Measurements from ENCODE around the gene HNRNPL.
A peak's percentile ranks its signal among the peaks of the same experiment; 100 is the strongest.

The HNRNPL gene

DNA sequence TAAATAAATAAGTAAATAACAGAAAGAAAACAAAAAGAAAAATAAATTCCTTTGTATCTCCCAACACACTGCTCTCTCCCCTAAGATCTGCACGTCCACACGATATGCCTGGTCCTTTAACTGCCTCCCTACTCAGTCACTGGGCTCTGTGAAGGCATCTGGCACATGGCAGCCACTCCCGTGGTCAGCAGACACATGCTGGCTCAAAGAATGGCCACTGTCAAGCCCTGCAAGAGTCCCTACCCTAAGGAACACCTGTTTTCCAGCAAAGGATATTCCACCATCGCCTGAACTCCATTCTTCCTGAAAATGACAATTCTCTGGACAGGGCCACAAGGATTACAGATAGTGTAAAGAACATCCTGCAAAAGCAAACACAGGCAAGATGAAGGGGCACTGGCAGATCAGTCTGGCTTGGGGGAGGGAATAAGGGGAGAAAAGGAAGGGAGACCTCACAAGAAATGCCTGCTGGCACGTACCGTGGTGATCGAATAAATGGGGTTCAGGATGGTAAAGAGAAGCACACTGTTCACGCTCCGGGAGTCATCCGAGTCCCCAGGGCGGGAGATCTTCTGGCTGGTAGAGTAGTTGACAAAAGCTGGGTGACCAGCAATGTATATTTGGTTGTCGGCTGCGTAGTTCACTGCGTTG is 4.3 kb downstream of the HNRNPL start:
- no peak for DNase-seq

DNA sequence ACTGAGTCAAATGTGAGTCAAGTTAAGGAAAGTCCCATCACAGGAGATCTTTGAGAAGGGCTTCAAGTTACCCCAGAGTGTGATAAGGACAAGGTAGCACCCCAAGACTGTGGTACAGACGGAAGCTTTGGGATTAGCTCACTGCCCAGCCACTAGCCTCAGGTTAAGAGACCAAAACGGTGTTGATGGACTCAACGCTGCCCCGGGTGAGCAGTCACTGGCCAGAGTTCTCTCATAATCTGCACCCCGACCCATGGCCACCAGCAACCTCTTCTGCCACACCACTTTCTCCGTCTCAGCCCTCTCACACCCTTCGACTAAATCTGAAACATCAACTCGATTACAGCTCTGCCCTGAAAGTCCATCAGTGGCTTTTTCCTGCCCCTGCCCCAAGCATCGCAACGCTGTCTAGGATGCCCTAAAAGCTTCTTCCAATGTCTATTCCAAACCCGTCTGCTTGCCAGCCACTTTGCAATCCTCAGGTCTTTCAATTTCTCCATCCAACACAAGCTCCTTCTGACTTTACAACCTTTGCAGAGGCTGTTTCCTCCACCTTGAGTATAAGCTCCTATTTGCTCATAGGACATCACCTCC is 5.6 kb downstream of the HNRNPL start:
- DNase-seq: no peak

DNA sequence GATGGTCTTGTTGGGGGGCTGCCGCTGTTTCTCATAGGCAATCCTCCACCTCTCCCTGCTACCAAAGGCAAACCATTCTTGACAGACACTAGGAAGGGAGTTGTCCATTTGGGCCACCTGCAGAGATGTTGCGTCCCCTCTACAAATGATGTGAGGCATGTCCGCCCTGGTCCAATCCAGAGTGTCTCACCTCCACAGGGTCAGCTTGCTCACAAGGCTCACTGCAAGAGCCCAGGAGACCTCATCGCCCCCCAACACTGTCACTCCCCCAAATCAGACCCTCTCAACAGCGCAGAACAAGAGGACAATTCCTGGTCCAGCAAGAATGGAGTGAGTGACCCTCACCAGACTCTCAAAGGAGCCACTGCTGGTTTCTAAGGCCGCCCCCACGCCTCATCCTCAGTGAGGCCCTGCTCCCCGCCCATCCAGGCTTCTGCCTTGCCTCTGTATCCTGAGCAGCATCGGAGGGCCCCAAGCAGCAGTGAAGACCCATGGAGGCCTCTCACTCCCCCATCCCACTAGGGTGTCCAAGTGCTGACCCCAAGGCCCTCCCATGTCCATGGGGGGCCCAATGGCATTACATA is 6.5 kb downstream of the HNRNPL start:
- no peak for DNase-seq

DNA sequence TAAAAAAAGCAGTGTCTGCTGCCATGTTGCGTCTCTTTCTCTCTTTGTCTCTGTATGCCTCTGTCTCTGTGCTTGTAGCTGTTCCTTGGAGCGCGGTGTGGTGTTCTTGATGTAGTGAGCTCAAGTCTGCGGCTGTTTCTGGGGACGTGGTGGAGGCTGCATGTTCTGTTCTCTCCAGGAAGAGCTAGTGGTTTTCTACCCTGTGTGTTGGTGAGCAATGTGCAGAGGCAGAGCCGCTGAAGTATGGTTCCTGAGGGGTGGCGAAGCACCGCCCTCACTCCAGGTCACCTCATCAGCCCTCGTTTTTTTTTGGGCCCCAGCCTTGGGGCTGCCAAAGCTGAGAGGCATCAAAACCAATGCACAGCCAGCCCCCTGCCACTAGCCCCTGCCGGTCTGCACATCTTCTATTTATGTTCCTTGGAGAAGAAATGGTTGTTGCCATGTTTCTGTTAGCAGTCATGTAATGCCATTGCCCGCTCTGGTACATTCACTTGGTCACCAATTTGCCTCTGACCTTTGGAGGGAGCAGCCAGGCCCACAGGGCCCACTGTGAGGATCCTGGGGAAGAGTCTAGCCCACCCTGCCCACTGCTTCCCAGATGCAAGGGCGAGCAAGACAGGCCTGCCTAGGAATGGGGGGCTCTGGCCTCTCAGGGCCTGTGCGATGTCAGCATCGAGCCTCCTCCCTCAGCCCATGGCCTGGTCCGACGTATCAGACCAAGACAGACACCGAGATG is 7.2 kb downstream of the HNRNPL start:
- DNase-seq: no peak

DNA sequence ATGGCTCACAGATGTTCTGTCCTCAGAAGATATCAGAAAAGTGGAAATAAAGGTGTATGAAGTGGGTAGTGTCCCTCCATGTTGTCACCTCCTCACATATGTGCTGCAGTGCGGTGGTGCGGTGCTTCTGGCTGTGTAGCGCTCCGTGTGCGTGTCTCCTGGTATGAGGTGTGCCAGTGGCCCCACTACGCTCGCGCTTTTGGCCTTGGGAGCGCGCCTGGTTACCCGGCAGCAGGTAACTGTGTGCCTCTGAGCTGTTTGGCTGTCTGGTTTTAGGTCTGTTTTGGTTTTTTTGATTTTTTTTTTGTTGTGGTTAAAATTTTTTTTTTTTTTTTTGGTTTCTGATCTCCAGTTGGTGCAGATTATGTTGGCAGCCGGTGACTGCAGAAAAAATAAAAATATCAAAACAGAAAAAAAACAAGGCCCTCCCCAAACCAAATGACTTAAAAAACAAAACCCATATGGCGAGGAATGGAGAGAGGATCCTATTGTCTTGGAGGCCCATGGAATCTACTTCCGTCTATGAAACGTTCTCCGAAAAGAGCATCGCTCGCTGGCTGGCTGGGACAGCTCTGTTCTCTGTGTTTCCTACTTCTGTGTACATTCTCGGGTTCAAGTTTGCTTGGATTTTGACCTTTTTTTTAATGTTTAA is 7.9 kb downstream of the HNRNPL start:
- no peak for DNase-seq

DNA sequence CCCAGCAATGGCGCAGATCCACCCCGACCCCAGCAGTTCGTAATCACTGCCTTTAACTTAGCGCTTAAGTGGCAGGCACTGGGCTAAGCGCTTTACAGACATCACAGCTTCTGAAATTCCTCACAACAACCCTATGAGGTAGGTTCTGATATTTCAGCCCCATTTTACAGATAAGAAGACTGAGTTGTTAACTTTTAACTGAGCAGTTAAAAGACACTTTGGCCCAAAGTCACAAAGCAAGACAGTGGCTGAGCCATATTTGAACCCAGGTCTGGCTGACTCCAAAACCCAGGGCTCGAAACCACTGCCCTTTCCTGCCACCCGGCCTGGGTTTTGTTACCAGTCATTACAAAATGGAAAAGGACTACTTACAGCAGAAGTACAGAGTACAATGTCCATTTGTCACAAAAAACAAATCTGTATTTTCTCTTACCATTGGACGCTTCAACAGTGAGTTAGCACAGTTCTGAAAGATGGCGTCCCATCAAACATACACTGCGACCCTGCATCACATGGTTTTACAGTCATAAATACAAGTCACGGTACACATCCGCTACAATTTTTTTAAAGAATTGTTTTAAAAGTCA is 8.5 kb downstream of the HNRNPL start:
- no peak for DNase-seq

DNA sequence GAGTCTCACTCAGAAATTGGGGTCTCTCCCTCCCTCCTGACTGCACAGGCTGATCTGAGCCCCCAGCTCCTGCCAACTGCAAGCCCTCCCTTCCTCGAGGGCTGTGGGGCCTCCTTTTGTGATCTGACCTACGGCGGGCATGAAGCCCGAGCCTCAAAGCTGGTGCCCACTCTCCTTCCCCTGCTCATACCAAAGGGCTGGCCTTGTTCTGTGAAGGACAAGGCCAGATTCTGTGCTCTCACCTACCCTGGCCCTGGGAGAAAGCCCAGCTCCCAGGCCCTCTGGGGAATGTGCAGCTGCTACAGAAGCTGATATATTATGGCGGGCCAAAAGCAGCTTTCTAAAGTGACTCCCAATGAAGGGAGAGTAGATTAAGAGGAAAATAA is 9.2 kb downstream of the HNRNPL start:
- no peak for DNase-seq

DNA sequence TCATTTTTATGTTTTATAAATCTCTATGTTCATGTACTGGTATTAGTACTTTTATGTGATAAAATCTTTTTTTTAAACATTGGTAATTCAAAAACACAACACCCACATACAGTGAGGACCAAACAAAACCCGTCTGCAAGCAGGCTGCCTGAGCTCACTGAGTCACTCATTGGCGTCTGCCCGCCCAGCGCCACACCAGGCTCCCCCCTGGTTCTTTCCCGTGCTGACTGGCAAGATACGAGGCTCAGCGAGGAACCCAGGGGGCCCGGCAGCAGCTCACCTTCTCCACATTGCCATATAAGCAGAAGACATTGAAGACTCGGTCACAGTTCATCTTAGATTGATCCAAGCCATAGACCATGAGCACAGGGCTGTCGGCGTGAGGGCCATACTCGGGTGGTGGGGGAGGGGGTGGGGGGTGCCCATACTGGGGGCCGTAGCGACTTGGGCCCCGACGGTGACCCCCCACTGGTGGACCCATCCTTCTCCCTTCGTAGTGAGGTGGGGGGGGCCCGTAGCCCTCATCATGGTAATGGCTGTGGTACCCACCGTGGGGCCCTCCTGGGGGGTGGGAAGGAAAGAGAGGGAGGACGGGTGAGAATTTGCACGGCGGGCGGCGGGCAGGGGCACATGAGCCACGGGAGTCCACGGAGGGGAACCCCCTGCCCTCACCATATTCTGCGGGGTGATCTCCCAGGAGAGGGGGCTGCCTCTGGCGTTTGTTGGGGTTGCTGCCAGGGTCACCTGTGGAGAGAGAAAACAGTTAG is 9.8 kb downstream of the HNRNPL start:
- DNase-seq: no peak

DNA sequence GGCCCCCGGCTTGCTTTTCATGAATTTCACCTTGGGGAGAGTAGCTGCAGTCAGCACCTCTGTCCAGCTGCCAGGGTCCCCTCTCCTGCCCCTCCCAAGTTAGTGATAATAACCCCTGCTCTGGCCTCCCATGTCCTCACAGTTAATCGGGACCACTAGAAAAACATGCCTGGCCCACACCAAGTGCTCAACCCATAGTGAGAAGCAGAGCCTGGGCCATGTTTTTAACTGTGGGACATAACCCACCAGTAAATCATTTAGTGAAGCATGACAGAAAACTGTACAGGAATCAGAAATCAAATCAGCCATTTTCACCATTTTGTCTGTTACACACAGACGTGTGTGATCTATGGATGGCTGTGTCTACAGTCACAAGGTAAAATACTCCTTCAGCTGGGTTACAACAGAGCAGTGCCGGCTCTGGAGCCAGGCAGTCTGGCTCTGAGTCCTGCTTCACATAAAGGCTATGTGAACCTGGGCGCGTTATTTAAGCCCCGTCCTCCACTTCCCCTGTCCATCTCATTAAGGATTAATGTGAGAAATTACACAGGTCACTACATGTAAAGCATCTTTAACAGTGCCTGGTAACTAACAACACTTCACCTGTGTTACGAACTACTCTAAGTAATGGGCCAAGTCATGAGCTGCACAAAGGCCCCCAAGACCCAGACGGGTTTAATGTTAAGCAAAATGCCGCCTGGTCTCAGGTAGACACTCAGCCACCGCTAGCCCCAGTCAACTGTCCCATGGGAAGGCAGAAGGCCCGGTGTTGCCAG is 10.6 kb downstream of the HNRNPL start:
- no peak for DNase-seq

DNA sequence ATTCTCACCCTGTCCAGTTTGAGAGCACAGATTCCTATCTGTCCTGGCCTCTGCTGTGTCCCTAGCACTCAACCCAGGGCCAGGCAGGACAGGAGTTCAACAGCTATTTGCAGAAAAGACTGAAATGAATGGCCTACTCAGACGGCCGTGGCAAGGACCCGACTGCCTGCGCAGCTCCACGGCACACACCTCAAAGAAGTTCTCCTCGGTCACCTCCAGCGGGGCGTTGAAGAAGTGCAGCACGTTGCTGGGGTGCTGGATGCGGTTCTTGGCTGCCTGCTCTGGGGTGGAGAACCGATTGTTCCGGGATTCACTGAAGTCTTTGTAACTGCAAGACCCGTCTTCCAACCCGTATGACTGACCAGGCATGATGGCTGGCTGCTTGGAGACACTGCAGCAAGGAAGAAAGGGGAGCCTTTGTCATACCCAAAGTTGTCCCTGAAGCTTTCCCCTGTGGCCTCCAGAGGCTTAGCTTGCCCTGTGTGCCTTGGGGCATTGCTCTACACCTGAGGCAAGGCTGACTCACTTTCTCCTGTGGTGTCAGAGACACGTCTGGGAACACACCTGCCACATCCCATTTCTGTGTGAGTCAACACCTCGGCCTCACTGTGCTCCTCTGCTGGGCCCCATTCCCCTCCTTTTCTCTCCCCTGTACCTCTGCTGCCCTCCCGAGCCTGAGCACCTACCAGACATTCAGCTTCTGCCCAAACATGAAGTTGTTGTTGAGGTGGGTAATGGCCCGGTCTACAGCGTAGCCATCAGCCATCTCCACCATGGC is 11.4 kb downstream of the HNRNPL start:
- DNase-seq: no peak

DNA sequence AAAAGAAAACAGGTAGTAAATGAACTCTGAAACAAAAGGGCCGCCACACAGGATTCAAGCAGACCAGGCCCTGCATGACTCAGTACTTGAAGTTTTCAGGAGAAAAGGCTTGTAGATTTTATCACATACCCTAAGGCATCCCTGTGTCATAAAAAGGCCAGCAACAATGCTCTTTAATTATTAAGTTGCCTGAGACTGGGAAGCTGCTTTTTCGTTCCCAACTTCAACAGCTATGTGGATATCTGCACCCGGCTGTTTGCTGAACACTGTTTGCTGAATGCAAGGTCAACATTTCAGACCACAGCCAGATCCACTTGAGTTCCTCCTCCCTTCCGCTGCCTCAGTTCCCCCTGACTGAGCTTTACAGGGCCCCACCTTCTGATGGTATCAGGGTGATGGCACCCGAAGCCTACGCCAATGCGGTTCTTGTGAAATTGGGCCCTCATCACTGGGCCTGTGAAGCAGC is 12.1 kb downstream of the HNRNPL start:
- DNase-seq: no peak

DNA sequence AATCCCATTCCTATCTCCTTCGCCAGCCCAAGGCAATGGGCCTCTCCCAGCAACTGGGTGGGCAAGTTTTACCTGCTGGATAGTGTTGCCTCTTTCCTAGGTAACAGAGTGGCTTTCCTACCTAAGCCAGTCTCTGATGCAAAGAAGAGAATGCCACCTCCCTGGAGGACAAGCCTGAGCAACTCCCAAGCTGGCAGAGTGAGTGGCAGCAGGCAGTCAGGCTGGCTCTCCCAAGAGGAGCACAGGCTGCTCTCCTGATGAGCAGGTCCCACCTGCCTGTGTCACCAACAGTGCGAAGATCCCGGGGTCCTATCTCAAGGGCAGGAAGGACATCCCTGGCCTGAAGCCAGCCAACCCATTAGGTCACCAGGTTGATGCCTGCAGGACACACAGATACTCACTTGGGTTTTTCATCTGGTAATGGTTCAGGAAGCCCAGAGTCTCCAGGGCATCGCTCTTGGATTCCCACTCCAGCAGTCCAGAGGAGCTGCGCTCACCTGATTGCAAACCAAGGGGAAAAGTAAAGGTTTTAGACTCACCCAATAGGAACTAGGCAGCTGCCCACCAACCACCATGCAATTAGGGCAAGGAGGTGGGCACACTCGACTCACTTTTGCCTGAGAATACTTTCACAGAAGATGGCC is 12.7 kb downstream of the HNRNPL start:
- DNase-seq: no peak

DNA sequence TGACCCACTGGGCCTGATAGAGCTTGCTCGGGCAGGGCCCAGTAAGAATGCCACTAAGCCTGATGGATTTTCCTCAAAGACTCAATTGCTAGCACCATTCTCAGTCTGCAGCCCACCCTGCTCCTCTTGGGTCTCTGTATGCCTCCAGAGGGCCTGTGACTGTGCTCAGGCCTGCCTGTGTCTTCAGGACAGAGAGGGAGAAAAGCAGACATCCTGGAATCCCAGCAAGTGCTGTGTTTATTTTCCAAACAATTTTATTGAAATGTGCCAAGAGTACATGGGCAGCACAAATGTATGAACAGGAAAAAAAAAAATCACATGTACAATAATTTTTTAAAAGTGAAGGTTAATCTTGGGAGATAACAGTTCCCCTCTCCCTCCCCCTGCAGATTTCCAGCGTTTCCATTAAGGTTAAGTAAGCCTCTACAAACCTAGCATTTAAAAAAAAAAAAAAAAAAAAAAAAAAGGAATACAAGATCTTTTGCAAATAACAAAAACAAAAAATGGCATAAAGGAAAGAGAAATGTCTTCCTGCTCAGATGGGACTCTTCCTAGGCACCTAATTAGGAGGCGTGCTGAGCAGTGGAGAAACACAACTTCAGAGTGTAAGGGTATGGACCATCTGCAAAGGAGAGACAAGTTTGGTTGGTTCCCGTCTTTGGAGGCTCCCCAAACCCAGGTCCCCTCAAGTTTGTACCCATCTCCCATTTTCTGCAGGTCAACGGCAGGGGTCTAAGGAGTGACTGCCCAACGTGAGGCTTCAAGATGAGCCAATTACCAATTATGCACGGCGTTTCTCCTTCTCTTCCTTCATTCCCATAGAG is 13.4 kb downstream of the HNRNPL start:
- DNase-seq: no peak

DNA sequence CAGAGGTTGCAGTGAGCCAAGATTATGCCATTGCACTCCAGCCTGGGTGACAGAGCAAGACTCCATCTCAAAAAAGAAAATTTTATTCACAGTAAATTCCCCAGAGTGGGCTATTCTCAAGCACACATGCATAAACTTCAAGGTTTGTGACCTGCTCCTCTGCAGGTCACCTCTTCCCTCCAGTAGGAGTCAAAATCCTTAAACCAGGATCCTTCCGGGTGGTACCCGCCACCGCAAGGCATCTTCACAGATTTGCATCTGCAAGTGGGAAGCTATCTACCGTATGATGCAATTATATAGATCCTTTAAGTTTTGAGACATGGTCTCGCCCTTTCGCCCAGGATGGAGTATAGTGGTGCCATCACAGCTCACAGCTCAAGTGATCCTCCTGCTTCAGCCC is 15.2 kb downstream of the HNRNPL start:
- DNase-seq: no peak

DNA sequence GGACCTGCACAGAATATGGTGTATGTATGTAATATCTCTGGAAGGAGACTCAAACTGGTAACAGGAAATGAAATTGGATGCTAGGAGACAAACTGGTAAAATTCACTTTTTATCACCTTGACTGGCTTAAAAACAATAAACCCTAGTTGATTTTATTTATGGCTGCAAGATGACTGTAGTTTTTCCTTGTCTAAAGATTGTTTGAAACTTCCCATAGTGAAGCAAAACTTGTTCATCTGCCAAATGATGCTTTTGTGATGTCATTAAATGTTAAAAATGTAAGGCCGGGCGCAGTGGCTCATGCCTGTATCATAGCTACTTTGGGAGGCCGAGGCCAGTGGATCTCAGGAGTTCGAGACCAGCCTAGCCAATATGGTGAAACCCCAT is 15.7 kb downstream of the HNRNPL start:
- no peak for DNase-seq

DNA sequence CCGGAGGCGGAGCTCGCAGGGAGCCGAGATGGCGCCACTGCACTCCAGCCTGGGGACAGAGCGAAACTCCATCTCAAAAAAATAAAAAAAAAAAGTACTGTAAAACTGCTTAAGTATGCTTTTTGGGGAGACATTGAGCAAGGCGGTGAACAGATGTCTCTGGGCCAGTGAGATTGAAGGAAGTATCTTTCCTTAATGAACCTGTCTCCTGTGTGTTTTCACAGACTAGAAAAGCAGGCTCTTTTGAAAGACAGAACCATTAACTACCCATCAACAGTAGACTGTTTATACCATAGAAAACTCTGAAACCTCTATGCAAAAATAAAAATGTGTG is 16.7 kb downstream of the HNRNPL start:
- no peak for DNase-seq

DNA sequence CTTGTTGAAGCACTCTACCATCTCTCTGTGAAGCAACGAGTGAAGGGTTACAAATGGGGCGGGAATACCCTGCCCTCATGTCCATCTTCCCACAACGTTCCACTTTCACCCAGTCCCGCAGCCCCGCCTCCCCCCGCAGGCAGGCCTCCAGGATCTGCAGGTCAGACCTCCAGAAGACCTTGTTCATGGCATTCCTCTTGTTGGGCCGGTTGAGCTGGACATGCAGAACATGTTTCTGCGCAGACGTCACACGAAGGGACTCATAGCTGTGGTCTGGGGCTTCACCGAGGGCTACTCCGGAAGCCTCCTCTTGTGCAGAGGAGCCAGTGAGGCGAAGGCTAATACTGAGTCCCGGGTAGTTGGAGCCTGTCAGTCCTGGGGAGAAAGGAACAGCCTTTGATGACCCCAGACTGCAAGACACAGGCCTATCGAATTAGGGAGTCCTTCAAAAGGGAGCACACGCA is 18.6 kb downstream of the HNRNPL start:
- DNase-seq: peak; percentile 91

DNA sequence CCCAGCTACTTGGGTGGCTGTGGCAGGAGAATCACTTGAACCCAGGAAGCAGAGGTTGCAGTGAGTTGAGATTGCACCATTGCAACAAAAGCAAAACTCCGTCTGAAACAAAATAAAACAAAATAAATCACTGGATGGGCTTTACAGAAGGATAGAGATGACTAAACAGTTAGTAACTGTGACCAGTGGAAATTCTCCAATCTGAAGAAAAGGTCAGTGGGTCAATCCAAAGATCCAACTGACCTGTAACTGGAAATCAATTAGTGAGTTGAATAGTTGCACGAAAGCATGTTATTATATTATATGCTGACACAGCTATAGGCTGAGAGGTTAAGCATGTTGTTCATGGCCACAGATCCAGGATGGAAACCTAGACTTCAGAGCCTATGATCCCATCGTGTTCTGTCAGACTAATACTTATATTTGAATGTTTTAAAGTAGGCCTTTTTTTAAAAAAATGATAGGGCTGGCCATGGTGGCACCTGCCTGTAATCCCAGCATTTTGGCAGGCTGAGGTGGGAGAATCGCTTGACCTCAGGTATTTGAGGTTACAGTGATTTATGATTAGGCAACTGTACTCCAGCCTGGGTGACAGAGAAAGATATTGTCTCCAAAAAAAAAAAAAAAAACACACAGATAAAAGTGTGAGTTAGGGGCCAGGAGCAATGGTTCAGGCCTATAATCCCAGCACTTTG is 19.6 kb downstream of the HNRNPL start:
- DNase-seq: no peak

All from fibroblast of skin of back (primary cell).